K562 (cell line): Measurements from ENCODE around the gene NEU1. TPM values are rescaled to one million over a fixed set of nuclear protein-coding genes. Genes with fewer than 3 reads are reported as not detected.
A peak's percentile ranks its signal among the peaks of the same experiment; 100 is the strongest.

Experiments used
- CEBPG ChIP-seq, 3 experiments: fragments of 200-800 bp in 1 of 3; sonication (Bioruptor generic) in 1 of 3; sonication (generic) in 1 of 3; formaldehyde crosslinking in 1 of 3; IDR thresholded peaks in 2 of 3; conservative IDR thresholded peaks in 1 of 3; 2 replicates each; pipeline versions ENCODE4 v1.6.1 to v1.8.0; 2016 to 2022; ENCODE audit warnings: missing compliant biosample characterization in 2 of 3, missing genetic modification characterization in 2 of 3, mild to moderate bottlenecking in 1 of 3, missing genetic modification reagents in 1 of 3
- CHD4 ChIP-seq: fragments of 200-600 bp; sonication (generic); IDR thresholded peaks from 3 replicates; pipeline ENCODE4 v1.6.1; 2012; ENCODE audit warnings: low read depth, mild to moderate bottlenecking, mixed read lengths, low read length, inconsistent platforms; ENCODE audit not compliant: insufficient read depth, insufficient replicate concordance, poor library complexity, severe bottlenecking
- CREM ChIP-seq: IDR thresholded peaks from 2 replicates; pipeline ENCODE4 v1.6.1; 2014; ENCODE audit warnings: antibody characterized with exemption, low read depth
- FOXM1 ChIP-seq, 2 experiments: fragments of 450-650 bp in 1 of 2; sonication (generic) in 1 of 2; formaldehyde crosslinking in 1 of 2; IDR thresholded peaks; 2 replicates each; pipeline versions ENCODE4 v1.6.1 to v1.9.0; 2017 to 2022; ENCODE audit warnings: low read depth in 2 of 2, mild to moderate bottlenecking in 2 of 2, missing genetic modification reagents in 1 of 2, moderate library complexity in 1 of 2
- HDAC8 ChIP-seq: fragments of 450-650 bp; IDR thresholded peaks from 2 replicates; pipeline ENCODE4 v1.6.1; 2016; ENCODE audit warnings: mild to moderate bottlenecking, missing genetic modification characterization, moderate library complexity, missing compliant biosample characterization
- HINFP ChIP-seq: fragments of 450-650 bp; conservative IDR thresholded peaks from 2 replicates; pipeline ENCODE4 v1.6.1; 2016; ENCODE audit warnings: missing genetic modification characterization, low read depth, mild to moderate bottlenecking, control low read depth, missing compliant biosample characterization
- HSF4 ChIP-seq: fragments of 250-450 bp; sonication (Bioruptor Pico); IDR thresholded peaks from 2 replicates; pipeline ENCODE4 v2.1.2; 2022; ENCODE audit warnings: mild to moderate bottlenecking, moderate library complexity, borderline replicate concordance
- ILF3 ChIP-seq: fragments of 450-650 bp; IDR thresholded peaks from 2 replicates; pipeline ENCODE4 v1.6.1; 2018; ENCODE audit warnings: antibody characterized with exemption, mild to moderate bottlenecking, moderate library complexity, borderline replicate concordance
- MYC ChIP-seq, 2 experiments: fragments of 250-450 bp in 1 of 2; sonication (Bioruptor Pico) in 1 of 2; IDR thresholded peaks; 2 replicates each; pipeline versions ENCODE4 v1.5.1 to v1.6.1; 2012 to 2021; ENCODE audit warnings: low read depth in 2 of 2, borderline replicate concordance in 1 of 2, improper control_type of control experiment in 1 of 2, low read length in 1 of 2, mild to moderate bottlenecking in 1 of 2, moderate library complexity in 1 of 2
- NCOA6 ChIP-seq: fragments of 450-650 bp; IDR thresholded peaks from 2 replicates; pipeline ENCODE4 v1.6.1; 2017; ENCODE audit warnings: mild to moderate bottlenecking
- POLR2AphosphoS5 ChIP-seq: IDR thresholded peaks from 2 replicates; pipeline ENCODE4 v1.6.1; 2011; ENCODE audit warnings: mild to moderate bottlenecking, low read depth, low read length, moderate library complexity; ENCODE audit not compliant: control insufficient read depth, insufficient read depth
- POLR2G ChIP-seq: fragments of 200-400 bp; formaldehyde crosslinking; IDR thresholded peaks from 2 replicates; pipeline ENCODE4 v1.6.1; 2017; ENCODE audit warnings: low read depth, mild to moderate bottlenecking, antibody characterized with exemption, low read length, moderate library complexity
- RBM14 ChIP-seq: fragments of 200-400 bp; formaldehyde crosslinking; IDR thresholded peaks from 2 replicates; pipeline ENCODE4 v1.6.1; 2018; ENCODE audit warnings: low read depth, mild to moderate bottlenecking, low read length, moderate library complexity, borderline replicate concordance; ENCODE audit not compliant: insufficient read depth
- SIN3A ChIP-seq, 2 experiments: fragments of 150-350 bp in 1 of 2; IDR thresholded peaks; 2 replicates each; pipeline ENCODE4 v1.6.1; 2011 to 2016; ENCODE audit warnings: borderline replicate concordance in 2 of 2, low read depth in 2 of 2, low read length in 2 of 2, mild to moderate bottlenecking in 2 of 2, moderate library complexity in 2 of 2; ENCODE audit not compliant: control insufficient read depth in 1 of 2
- TRIM25 ChIP-seq: fragments of 450-650 bp; IDR thresholded peaks from 2 replicates; pipeline ENCODE4 v1.7.0; 2016; ENCODE audit warnings: borderline replicate concordance
- U2AF1 ChIP-seq: fragments of 200-400 bp; formaldehyde crosslinking; optimal IDR thresholded peaks from 2 replicates; pipeline ENCODE3; 2017; ENCODE audit warnings: mild to moderate bottlenecking, low read depth, low read length, moderate library complexity
- ZNF175 ChIP-seq: fragments of 200-800 bp; sonication (Bioruptor generic); IDR thresholded peaks from 2 replicates; pipeline ENCODE4 v1.6.1; 2016; ENCODE audit warnings: low read depth, mild to moderate bottlenecking, missing genetic modification characterization, missing compliant biosample characterization
- ZNF217 ChIP-seq: sonication (generic); formaldehyde crosslinking; IDR thresholded peaks from 2 replicates; pipeline ENCODE4 v1.8.0; 2022; ENCODE audit warnings: mild to moderate bottlenecking, missing genetic modification reagents
- ZNF263 ChIP-seq: sonication (generic); formaldehyde crosslinking; IDR thresholded peaks from 2 replicates; pipeline ENCODE4 v1.8.0; 2022; ENCODE audit warnings: mild to moderate bottlenecking, missing genetic modification reagents, borderline replicate concordance
- ZNF274 ChIP-seq: IDR thresholded peaks from 2 replicates; pipeline ENCODE4 v1.6.1; 2011; ENCODE audit warnings: low read depth, mild to moderate bottlenecking, low read length, moderate library complexity, borderline replicate concordance
- ZNF583 ChIP-seq: fragments of 250-450 bp; sonication (Bioruptor Pico); IDR thresholded peaks from 2 replicates; pipeline ENCODE4 v1.4.0; 2020
- ZNF79 ChIP-seq: fragments of 250-450 bp; sonication (Bioruptor Pico); IDR thresholded peaks from 2 replicates; pipeline ENCODE4 v1.4.0; 2020; ENCODE audit warnings: low read depth, mild to moderate bottlenecking, moderate library complexity
- polyA plus RNA-seq, 8 experiments: library from polyadenylated mRNA; depleted of rRNA in 4 of 8; stranded (reverse) in 5 of 8; unstranded in 3 of 8; fragments of >200 nt; fragmentation: Nextera tagmentation in 2 of 8; fragmentation: Illumina TruSeq in 1 of 8; extraction: Ambion mirVana in 2 of 8; extraction: Trizol in 1 of 8; gene quantifications; 2 replicates each; pipeline versions ENCODE4 v1.2.1 to v1.2.3, GENCODE V29; 2011 to 2014; ENCODE audit warnings: inconsistent platforms in 1 of 8, missing spikeins in 1 of 8
- total RNA-seq, 7 experiments: library from RNA; depleted of rRNA in 6 of 7; stranded (reverse); fragments of >200 nt in 6 of 7; fragmentation: Illumina TruSeq in 2 of 7; extraction: Trizol in 2 of 7; gene quantifications; 2 replicates each; pipeline versions ENCODE4 v1.2.1 to v1.2.3, GENCODE V29; 2011 to 2021; ENCODE audit warnings: low replicate concordance in 1 of 7

The NEU1 gene
- total and polyA plus RNA-seq, 9 of the 15 experiments (the other 6 are each of a cell fraction or from before 2014, with no cell fraction given) = 14.8 to 67.8 (median 51.0) TPM

- no peak for TF ChIP-seq HINFP (tag)
- 0 out of 2 replicates have a peak, but pooled peaks have one; percentile 29 for TF ChIP-seq CREM
- peak; percentile 99 for TF ChIP-seq TRIM25
- no peak for TF ChIP-seq ZNF79 (CRISPR knock-in tag)
- TF ChIP-seq U2AF1 = peak; percentile 19
- TF ChIP-seq POLR2G = peak; percentile 89
- TF ChIP-seq ILF3 = 0 out of 2 replicates have a peak, but pooled peaks have one; percentile 44
- no peak for TF ChIP-seq CEBPG (CRISPR knock-in tag; IDR thresholded peaks at IDR 0.05)
- TF ChIP-seq CEBPG (tag; conservative IDR thresholded peaks at IDR 0.05 in 1 of 2, IDR thresholded peaks at IDR 0.05 in 1 of 2) = no peak
- TF ChIP-seq ZNF583 = peak; percentile 71
- TF ChIP-seq HDAC8 = 0 out of 2 replicates have a peak, but pooled peaks have one; percentile 72
- peak; percentile 33; the same call in 1 of the 2 replicates for TF ChIP-seq FOXM1 (IDR thresholded peaks at IDR 0.05; ENCODE audit: low read depth)
- peak; percentile 89 for TF ChIP-seq FOXM1 (CRISPR knock-in tag; IDR thresholded peaks at IDR 0.05; ENCODE audit: low read depth)
- no peak for TF ChIP-seq ZNF217 (CRISPR knock-in tag)
- TF ChIP-seq RBM14 = no peak
- TF ChIP-seq ZNF175 (CRISPR knock-in tag) = 0 out of 2 replicates have a peak, but pooled peaks have one; percentile 54
- peak in 1 of 2 experiments; percentile 28; a peak in 1 of 4 replicates for TF ChIP-seq SIN3A (IDR thresholded peaks at IDR 0.05; ENCODE audit: borderline replicate concordance in 2 of 2, control insufficient read depth in 1 of 2, low read depth in 2 of 2, low read length in 2 of 2)
- no peak; the same call in 1 of the 2 replicates for TF ChIP-seq POLR2AphosphoS5
- no peak for TF ChIP-seq CHD4
- TF ChIP-seq ZNF263 = no peak; the same call in 1 of the 2 replicates
- TF ChIP-seq HSF4 (CRISPR knock-in tag) = no peak
- peak; percentile 59 for TF ChIP-seq MYC (IDR thresholded peaks at IDR 0.05; ENCODE audit: low read depth, low read length)
- no peak for TF ChIP-seq MYC (CRISPR knock-in tag; IDR thresholded peaks at IDR 0.05; ENCODE audit: borderline replicate concordance, low read depth)
- TF ChIP-seq NCOA6 = no peak
- no peak for TF ChIP-seq ZNF274
Measured at GRCh38 chr6:31901953-31902643, 39.5 kb upstream of the NEU1 start, which contains the start of gene ZBTB12 (continued).
